Cardiac fibroblast (primary cell): Measurements from ENCODE around the gene HNRNPAB.
"Not testable (repeated sequence)": the region's sequence is repeated elsewhere in the genome, so short reads cannot be mapped to it uniquely, and the experiment has no call there.

Experiments used
- DNase-seq, 2 donors: peaks; one replicate each; pipeline versions ENCODE4 v3.0.0 to v3.0.0-alpha.2; 2010; ENCODE audit warnings: low read depth in 2 of 2
- H3K4me3 ChIP-seq, 2 donors: replicated peaks in 1 of 2; 1 replicate in 1 of 2; 2 replicates in 1 of 2; pipeline ENCODE4 v1.5.1; 2011; ENCODE audit warnings: low read depth in 2 of 2, low read length in 2 of 2, mild to moderate bottlenecking in 2 of 2, moderate library complexity in 1 of 2
- TF ChIP-seq, protein P1 (sequence below): IDR thresholded peaks from one replicate; pipeline ENCODE4 v1.5.1; 2011; ENCODE audit warnings: low read depth, mild to moderate bottlenecking, low read length, inconsistent platforms

The HNRNPAB gene

DNA sequence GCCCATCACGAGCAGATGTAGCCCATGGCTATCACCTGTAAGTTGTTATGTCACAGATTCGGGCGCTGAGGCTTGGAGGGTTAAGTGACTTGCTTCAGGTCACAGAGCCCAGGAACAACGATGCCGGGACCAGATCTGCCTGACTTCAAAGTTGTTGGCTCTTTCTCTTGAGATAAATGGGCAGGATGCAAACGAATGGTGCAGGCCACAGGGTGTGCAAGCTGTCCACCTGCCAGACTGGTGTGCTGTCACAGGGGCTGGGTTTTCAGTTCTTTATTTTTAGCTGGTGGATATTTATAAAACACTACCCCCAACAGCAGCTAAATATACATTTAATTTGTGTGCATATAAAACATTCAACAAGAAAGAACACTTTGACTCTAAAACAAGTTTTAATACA, 45.9 kb downstream of the HNRNPAB start:
- DNase-seq, result no peak
- H3K4me3 ChIP-seq, result no peak overlapping the region
- TF ChIP-seq, protein P1, sequence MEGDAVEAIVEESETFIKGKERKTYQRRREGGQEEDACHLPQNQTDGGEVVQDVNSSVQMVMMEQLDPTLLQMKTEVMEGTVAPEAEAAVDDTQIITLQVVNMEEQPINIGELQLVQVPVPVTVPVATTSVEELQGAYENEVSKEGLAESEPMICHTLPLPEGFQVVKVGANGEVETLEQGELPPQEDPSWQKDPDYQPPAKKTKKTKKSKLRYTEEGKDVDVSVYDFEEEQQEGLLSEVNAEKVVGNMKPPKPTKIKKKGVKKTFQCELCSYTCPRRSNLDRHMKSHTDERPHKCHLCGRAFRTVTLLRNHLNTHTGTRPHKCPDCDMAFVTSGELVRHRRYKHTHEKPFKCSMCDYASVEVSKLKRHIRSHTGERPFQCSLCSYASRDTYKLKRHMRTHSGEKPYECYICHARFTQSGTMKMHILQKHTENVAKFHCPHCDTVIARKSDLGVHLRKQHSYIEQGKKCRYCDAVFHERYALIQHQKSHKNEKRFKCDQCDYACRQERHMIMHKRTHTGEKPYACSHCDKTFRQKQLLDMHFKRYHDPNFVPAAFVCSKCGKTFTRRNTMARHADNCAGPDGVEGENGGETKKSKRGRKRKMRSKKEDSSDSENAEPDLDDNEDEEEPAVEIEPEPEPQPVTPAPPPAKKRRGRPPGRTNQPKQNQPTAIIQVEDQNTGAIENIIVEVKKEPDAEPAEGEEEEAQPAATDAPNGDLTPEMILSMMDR, result no peak

DNA sequence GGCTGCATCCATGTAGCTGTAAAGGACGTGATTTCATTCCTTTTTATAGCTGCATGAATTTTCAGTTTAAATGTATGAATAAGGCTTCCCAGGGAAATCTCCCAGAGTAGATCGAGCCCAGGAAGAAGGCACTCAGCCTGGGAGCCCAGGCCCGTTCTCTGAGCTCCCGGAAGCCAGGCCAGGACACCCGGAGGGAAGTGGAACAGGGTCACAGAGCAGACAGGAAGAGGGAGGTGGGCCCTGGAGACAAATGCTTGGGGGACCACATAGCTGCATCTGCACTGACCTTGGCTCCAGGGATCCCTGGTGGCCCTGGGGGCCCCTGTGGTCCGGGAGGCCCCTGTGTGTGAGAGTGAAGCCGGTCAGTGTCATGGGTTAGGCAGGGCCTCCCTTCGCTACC, 47.9 kb downstream of the HNRNPAB start:
- no peak overlapping the region for H3K4me3 ChIP-seq
- TF ChIP-seq, protein P1, result no peak
- DNase-seq, result no peak

DNA sequence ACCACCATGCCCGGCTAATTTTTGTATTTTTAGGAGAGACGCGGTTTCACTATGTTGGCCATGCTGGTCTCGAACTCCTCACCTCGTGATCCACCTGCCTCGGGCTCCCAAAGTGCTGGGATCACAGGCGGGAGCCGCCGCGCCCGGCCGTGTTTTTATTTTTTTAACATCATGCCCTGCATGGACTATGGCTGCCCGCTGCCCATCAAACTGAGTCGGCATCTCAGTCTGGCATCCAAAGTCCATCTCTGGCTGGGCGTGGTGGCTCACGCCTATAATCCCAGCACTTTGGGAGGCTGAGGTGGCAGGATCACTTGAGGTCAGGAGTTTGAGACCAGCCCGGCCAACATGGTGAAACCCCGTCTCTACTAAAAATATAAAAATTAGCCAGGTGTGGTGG, 49.3 kb downstream of the HNRNPAB start:
- not testable (repeated sequence) for DNase-seq, H3K4me3 ChIP-seq

DNA sequence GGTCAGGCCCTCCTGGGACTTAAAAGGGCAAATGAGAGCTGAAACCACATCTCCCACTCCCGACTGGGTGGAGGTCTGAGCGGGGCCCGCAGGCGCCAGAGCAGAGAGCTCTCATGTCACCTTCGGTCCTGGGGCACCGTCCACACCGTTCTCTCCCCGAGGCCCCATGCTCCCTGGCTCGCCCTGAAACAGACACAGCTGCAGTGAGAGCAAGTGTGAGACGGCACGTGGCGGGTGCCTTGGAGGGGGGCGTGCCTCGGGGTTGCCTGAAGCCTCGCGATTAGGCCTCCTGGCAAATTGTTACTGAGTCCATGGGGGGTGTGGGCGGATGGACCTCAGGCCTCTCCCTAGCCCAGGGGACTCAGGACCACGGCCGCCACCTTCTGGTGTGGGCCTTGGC, 52.4 kb downstream of the HNRNPAB start:
- TF ChIP-seq, protein P1, result no peak
- no peak for DNase-seq
- H3K4me3 ChIP-seq, result no peak overlapping the region

DNA sequence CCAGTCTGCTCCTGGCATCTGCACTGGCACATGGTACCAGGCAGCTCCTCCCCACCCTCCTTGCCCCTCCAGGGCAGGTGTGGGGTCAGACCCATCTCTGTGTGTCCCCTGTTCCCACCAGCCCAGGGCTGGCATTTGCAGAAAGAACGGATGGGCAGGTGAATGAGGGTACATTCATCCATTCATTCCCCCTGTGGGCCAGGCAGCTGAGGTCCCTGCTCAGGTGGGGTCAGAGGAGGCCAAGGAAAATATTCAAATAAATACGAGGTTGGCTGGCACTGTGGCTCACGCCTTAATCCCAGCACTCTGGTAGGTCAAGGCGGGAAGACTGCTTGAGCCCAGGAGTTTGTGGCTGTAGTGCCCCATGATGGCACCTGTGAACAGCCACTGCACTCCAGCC, 53.3 kb downstream of the HNRNPAB start:
- DNase-seq, result no peak
- TF ChIP-seq, protein P1, result no peak
- no peak overlapping the region for H3K4me3 ChIP-seq

DNA sequence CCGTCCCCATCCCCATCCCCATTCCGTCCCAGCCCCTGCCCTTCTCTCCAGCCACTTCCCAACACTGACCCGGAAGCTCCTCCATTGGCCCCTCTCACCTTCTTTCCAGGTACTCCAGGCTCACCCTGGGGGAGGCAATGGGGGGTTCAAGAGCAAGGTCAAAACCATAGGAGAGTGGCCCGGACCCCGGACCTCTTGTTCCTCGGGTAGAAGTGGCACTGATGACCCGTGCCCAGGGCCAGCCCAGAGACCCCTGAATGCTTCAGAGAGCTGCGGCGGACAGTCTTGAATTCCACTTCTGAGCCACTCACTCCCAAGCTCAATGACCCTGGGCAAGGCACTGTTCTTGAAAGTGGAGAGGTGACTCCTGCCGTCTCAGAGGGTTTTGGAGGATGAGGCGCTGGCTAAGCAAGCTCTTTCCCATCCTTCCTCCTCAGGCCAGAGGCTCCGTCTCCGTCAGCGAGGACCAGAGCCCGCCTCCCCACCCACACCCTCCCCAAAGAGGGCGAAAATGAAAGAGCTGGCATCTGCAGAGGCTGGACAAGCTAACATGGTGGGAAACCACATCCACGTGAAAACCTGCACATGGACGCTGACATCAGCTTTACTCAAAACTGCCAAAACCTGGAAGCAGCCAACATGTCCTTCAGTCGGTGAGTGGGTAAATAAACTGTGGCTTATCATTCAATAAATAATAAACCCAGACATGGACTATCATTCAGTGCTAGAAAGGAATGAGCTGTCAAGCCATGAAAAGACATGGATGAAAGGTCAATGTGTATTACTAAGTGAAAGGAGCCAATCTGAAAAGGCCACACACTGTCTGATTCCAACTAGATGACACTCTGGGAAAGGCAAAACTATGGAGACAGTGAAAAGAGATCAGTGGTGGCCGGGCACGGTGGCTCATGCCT, 55.5 kb downstream of the HNRNPAB start:
- TF ChIP-seq, protein P1, result no peak
- no peak for DNase-seq
- H3K4me3 ChIP-seq, result no peak overlapping the region
